Measurements from ENCODE around the gene CAPS.
"Not testable (repeated sequence)": the region's sequence is repeated elsewhere in the genome, so short reads cannot be mapped to it uniquely, and the experiment has no call there.

CAPS gene

GRCh38 chr19:5913739-5914357, at the start of gene CAPS:
TSS of gene CAPS (plus strand) at chr19:5914254. CDS start at chr19:5914407, 153 bp downstream.
- in situ Hi-C loops (cut with MboI; ENCODE audit: low sequenced_read_pairs) = no loop called here

- in situ Hi-C loops (cut with MboI; ENCODE audit: low sequenced_read_pairs) = no loop called here
Observed at GRCh38 chr19:5864725-5865486, 49.1 kb upstream of the CAPS start.

GRCh38 chr19:5865772-5866171, 48.3 kb upstream of the CAPS start:
- in situ Hi-C loops (cut with MboI; ENCODE audit: low sequenced_read_pairs) = no loop called here

- in situ Hi-C loops (cut with MboI; ENCODE audit: low sequenced_read_pairs) = no loop called here
Observed at GRCh38 chr19:5867201-5868136, 46.6 kb upstream of the CAPS start.

GRCh38 chr19:5870986-5871394, 43.1 kb upstream of the CAPS start:
- in situ Hi-C loops (cut with MboI; ENCODE audit: low sequenced_read_pairs) = no loop called here

- in situ Hi-C loops (cut with MboI; ENCODE audit: low sequenced_read_pairs) = no loop called here
Observed at GRCh38 chr19:5873617-5874199, 40.3 kb upstream of the CAPS start.

- in situ Hi-C loops (cut with MboI; ENCODE audit: low sequenced_read_pairs) = not testable (repeated sequence)
Observed at GRCh38 chr19:5874496-5874895, 39.6 kb upstream of the CAPS start.

GRCh38 chr19:5877427-5877826, 36.6 kb upstream of the CAPS start:
- in situ Hi-C loops (cut with MboI; ENCODE audit: low sequenced_read_pairs) = no loop called here

- in situ Hi-C loops (cut with MboI; ENCODE audit: low sequenced_read_pairs) = no loop called here
Observed at GRCh38 chr19:5877882-5878281, 36.2 kb upstream of the CAPS start.

GRCh38 chr19:5880196-5880595, 33.9 kb upstream of the CAPS start:
- in situ Hi-C loops (cut with MboI; ENCODE audit: low sequenced_read_pairs) = no loop called here

- in situ Hi-C loops (cut with MboI; ENCODE audit: low sequenced_read_pairs) = no loop called here
Observed at GRCh38 chr19:5880604-5881078, 33.4 kb upstream of the CAPS start.

- in situ Hi-C loops (cut with MboI; ENCODE audit: low sequenced_read_pairs) = no loop called here
Observed at GRCh38 chr19:5881543-5882299, 32.3 kb upstream of the CAPS start.

GRCh38 chr19:5882421-5882968, 31.6 kb upstream of the CAPS start:
- in situ Hi-C loops (cut with MboI; ENCODE audit: low sequenced_read_pairs) = no loop called here

- in situ Hi-C loops (cut with MboI; ENCODE audit: low sequenced_read_pairs) = not testable (repeated sequence)
Observed at GRCh38 chr19:5883157-5883873, 30.7 kb upstream of the CAPS start.

GRCh38 chr19:5884065-5884811, 29.8 kb upstream of the CAPS start:
- in situ Hi-C loops (cut with MboI; ENCODE audit: low sequenced_read_pairs) = not testable (repeated sequence)

- in situ Hi-C loops (cut with MboI; ENCODE audit: low sequenced_read_pairs) = no loop called here
Observed at GRCh38 chr19:5889288-5889971, 24.6 kb upstream of the CAPS start.

GRCh38 chr19:5890099-5890498, 24.0 kb upstream of the CAPS start:
- in situ Hi-C loops (cut with MboI; ENCODE audit: low sequenced_read_pairs) = no loop called here

- in situ Hi-C loops (cut with MboI; ENCODE audit: low sequenced_read_pairs) = no loop called here
Observed at GRCh38 chr19:5891572-5891937, 22.5 kb upstream of the CAPS start.
